Stomach (tissue), 9 donors: ENCODE results near the gene MZT2B. TPM values are rescaled to one million over a fixed set of nuclear protein-coding genes. Genes with fewer than 3 reads are reported as not detected.
"Not testable (repeated sequence)": the region's sequence is repeated elsewhere in the genome, so short reads cannot be mapped to it uniquely, and the experiment has no call there.

Experiments used
- DNase-seq, 2 donors: peaks; one replicate each; pipeline versions ENCODE4 v3.0.0 to v3.0.0-alpha.2; 2013 to 2019
- H3K27ac ChIP-seq, 5 donors: fragments of 200-600 bp in 4 of 5; sonication (generic) in 4 of 5; one replicate each; pipeline ENCODE4 v1.5.1; 2013 to 2019; ENCODE audit warnings: mild to moderate bottlenecking in 1 of 5, moderate library complexity in 1 of 5
- H3K27me3 ChIP-seq, 3 donors: fragments of 200-600 bp; sonication (generic); one replicate each; pipeline ENCODE4 v1.5.1; 2017 to 2019; ENCODE audit warnings: mixed run types in 1 of 3
- H3K36me3 ChIP-seq, 4 donors: fragments of 200-600 bp; sonication (generic); 1 replicate in 3 of 4; 2 replicates in 1 of 4; pipeline ENCODE4 v1.5.1; 2016 to 2019
- H3K4me1 ChIP-seq, 4 donors: fragments of 200-600 bp; sonication (generic); one replicate each; pipeline ENCODE4 v1.5.1; 2016 to 2019
- H3K4me3 ChIP-seq, 4 donors: fragments of 200-600 bp; sonication (generic) in 3 of 4; one replicate each; pipeline ENCODE4 v1.5.1; 2016 to 2019; ENCODE audit warnings: mild to moderate bottlenecking in 1 of 4
- H3K9me3 ChIP-seq, 4 donors: fragments of 200-600 bp; sonication (generic); one replicate each; pipeline ENCODE4 v1.5.1; 2016 to 2019
- EP300 ChIP-seq: sonication (generic); formaldehyde crosslinking; IDR thresholded peaks from one replicate; pipeline ENCODE4 v1.6.1; 2017; ENCODE audit warnings: antibody characterized with exemption
- POLR2A ChIP-seq, 4 donors: fragments of 450-650 bp; IDR thresholded peaks; one replicate each; pipeline ENCODE4 v1.6.1; 2016; ENCODE audit warnings: antibody characterized with exemption in 4 of 4, control low read depth in 2 of 4, mild to moderate bottlenecking in 1 of 4, moderate library complexity in 1 of 4
- POLR2AphosphoS5 ChIP-seq, 3 donors: sonication (generic); formaldehyde crosslinking; IDR thresholded peaks; one replicate each; pipeline ENCODE4 v1.6.1; 2016; ENCODE audit warnings: antibody characterized with exemption in 3 of 3
- WGBS, 5 donors: extraction: QIAGEN DNeasy Blood & Tissue Kit in 3 of 5; methylation state at CpG; one replicate each; pipeline versions ENCODE4 v1.1.5 to v1.1.7; 2013 to 2018; 5-methylcytosine and 5-hydroxymethylcytosine counted together
- intact Hi-C: fragments of 100-400 bp; cut with DNase I; formaldehyde crosslinking; loops from one replicate; pipeline ENCODE4 v1.15.1; 2023; ENCODE audit warnings: low total_unique reads
- polyA plus RNA-seq, 3 donors: library from polyadenylated mRNA; stranded (reverse); fragments of 200-250 nt; gene quantifications; one replicate each; pipeline ENCODE4 v1.2.3, GENCODE V29; 2013
- total RNA-seq, 5 donors: library from RNA; depleted of rRNA; stranded (reverse); fragments of >200 nt; gene quantifications; one replicate each; pipeline versions ENCODE4 v1.1.0 to v1.2.3, GENCODE V29; 2014 to 2016
- TF ChIP-seq, protein P1 (sequence below), 7 experiments: fragments of 450-650 bp in 4 of 7; fragments of 200-600 bp in 3 of 7; sonication (generic) in 3 of 7; IDR thresholded peaks; one replicate each; pipeline ENCODE4 v1.5.1; 2016 to 2019; ENCODE audit warnings: antibody characterized with exemption in 7 of 7, control low read depth in 2 of 7, mild to moderate bottlenecking in 1 of 7
- donor health status: healthy with polysubstance abuse.
- donor health status: Bipolar disorder and iron deficiency.
- donor health status: healthy.

MZT2B gene
- total and polyA plus RNA-seq, 8 donors: 52.3 to 521 (median 253) TPM

DNA sequence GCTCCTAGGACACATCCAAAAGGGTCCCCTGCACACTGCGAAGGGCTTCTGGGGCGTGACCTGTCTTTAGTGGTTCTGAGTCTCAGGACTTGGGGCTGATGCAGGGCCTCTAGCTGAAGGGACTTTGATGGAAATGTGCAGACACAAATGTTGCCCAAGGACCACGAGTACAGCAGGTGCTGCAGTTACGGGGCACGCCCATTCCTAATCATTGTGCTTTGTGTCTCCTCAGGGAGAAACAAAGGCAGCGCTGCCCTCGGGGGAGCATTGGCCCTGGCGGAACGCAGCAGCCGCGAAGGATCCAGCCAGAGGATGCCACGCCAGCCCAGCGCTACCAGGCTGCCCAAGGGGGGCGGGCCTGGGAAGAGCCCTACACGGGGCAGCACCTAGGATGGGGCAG lies 8.2 kb downstream of the MZT2B start:
- H3K4me1 ChIP-seq: no peaks in the 10 kb centered on the region
- 78 to 90% (median 89%) methylated on average over 15 of the region's 15 CpGs for WGBS, 5 donors
- H3K27ac ChIP-seq: no peak overlapping the region
- intact Hi-C loops: no loop called here
- H3K4me3 ChIP-seq: no peak overlapping the region
- no peaks in the 10 kb centered on the region for H3K9me3 ChIP-seq
- DNase-seq: no peak
- peaks cover 0 to 40% (median 14%) of the 10 kb centered on the region in 4 donors for H3K36me3 ChIP-seq
- H3K27me3 ChIP-seq: no peaks in the 10 kb centered on the region
- no peak for TF ChIP-seq POLR2A (IDR thresholded peaks at IDR 0.05)
- TF ChIP-seq EP300: no peak
- TF ChIP-seq POLR2AphosphoS5 (IDR thresholded peaks at IDR 0.05): no peak
- TF ChIP-seq, protein P1, sequence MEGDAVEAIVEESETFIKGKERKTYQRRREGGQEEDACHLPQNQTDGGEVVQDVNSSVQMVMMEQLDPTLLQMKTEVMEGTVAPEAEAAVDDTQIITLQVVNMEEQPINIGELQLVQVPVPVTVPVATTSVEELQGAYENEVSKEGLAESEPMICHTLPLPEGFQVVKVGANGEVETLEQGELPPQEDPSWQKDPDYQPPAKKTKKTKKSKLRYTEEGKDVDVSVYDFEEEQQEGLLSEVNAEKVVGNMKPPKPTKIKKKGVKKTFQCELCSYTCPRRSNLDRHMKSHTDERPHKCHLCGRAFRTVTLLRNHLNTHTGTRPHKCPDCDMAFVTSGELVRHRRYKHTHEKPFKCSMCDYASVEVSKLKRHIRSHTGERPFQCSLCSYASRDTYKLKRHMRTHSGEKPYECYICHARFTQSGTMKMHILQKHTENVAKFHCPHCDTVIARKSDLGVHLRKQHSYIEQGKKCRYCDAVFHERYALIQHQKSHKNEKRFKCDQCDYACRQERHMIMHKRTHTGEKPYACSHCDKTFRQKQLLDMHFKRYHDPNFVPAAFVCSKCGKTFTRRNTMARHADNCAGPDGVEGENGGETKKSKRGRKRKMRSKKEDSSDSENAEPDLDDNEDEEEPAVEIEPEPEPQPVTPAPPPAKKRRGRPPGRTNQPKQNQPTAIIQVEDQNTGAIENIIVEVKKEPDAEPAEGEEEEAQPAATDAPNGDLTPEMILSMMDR (IDR thresholded peaks at IDR 0.05): no peak

DNA sequence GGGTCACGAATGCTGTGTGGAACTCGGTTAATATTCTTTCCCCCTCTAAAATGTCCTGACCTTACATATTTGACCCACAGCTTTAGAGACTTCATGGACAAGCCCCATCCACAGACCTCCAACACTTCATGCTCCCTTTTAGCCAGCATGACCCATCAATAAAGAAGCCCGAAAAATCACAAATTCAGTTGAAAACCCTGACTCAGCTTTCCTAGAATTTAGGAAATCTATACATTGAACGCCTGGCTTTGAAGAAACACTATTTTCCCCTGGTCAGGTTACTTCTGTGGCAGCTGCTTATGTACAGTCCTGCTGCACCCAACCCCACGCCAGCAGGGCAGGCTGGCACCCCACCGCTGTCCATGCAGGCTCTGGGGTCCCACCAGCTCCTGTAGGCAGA lies 9.3 kb downstream of the MZT2B start:
- H3K9me3 ChIP-seq: not testable (repeated sequence)

DNA sequence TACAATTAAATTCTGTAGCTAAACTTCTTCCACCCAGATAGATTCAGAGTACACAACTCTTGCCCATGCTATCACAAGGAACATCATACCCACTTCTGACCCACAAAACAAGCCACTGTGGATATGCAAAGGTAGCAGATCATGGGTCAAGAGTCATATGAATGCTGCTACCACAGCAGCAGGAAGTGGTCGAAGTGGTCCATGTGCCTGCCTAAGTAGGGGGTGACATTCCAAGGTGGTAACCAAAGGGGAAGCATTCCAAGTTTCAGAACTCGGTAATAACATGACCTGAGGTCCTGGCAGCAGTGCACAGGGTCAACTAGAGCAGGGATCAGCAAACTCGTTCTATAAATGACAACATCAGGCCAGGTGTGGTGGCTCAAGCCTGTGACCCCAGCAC lies 10.4 kb downstream of the MZT2B start:
- H3K9me3 ChIP-seq, H3K4me1 ChIP-seq, DNase-seq, H3K4me3 ChIP-seq, H3K27ac ChIP-seq, intact Hi-C loops, H3K27me3 ChIP-seq: not testable (repeated sequence)
- H3K36me3 ChIP-seq: peaks cover 0 to 31% (median 14%) of the 10 kb centered on the region in 4 donors
- 63 to 89% (median 79%) methylated on average over 3 of the region's 3 CpGs for WGBS, 5 donors

More for the DNA sequence above, 9.3 kb downstream of the MZT2B start:
- H3K27me3 ChIP-seq, H3K4me1 ChIP-seq, H3K4me3 ChIP-seq, DNase-seq, intact Hi-C loops, H3K27ac ChIP-seq: not testable (repeated sequence)
- H3K36me3 ChIP-seq: peaks cover 0 to 34% (median 14%) of the 10 kb centered on the region in 4 donors
- 87 to 95% (median 89%) methylated on average over 6 of the region's 6 CpGs for WGBS, 5 donors

DNA sequence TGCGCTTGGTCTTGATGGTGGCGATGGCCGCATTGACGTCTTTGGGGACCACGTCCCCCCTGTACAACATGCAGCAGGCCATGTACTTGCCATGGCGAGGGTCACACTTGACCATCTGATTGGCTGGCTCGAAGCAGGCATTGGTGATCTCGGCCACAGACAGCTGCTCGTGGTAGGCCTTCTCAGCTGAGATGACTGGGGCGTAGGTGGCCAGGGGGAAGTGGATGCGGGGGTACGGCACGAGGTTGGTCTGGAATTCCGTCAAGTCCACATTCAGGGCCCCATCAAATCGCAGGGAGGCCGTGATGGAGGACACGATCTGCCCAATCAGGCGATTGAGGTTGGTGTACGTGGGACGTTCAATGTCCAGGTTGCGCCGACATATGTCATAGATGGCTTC lies 11.8 kb downstream of the MZT2B start:
- DNase-seq, H3K27me3 ChIP-seq, H3K4me3 ChIP-seq, H3K9me3 ChIP-seq, H3K4me1 ChIP-seq, intact Hi-C loops, H3K27ac ChIP-seq: not testable (repeated sequence)
- H3K36me3 ChIP-seq: peaks cover 0 to 23% (median 14%) of the 10 kb centered on the region in 4 donors
- WGBS, 5 donors: 87 to 93% (median 90%) methylated on average over 5 to 21 of the region's 22 CpGs

DNA sequence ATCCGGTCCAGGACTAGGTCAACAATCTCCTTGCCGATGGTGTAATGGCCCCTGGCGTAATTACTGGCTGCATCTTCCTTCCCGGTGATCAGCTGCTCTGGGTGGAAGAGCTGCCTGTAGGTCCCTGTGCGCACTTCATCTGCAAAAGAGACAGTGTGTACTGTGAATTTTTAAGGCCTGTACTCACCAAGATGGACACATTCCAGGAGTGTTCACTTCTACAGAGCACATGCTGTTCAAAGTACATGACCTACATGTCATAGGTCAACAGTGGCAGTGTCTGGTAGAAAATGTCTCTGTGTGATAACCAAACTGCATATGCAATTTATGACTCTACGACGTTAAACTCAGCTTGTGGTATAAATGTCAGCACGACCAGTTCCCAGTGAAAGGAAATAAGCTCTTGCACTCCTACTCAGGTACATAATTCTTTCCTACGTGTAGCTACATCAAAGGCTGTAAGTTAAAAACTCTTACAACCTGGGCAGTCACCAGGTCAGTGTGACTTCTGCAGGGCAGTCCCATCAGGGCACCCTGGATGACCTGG lies 13.1 kb downstream of the MZT2B start:
- H3K9me3 ChIP-seq, H3K4me3 ChIP-seq, H3K4me1 ChIP-seq, DNase-seq, H3K27me3 ChIP-seq, H3K27ac ChIP-seq, intact Hi-C loops: not testable (repeated sequence)
- H3K36me3 ChIP-seq: peaks cover 0 to 18% (median 13%) of the 10 kb centered on the region in 4 donors
- WGBS, 5 donors: 79 to 87% (median 83%) methylated on average over 4 to 9 of the region's 9 CpGs

DNA sequence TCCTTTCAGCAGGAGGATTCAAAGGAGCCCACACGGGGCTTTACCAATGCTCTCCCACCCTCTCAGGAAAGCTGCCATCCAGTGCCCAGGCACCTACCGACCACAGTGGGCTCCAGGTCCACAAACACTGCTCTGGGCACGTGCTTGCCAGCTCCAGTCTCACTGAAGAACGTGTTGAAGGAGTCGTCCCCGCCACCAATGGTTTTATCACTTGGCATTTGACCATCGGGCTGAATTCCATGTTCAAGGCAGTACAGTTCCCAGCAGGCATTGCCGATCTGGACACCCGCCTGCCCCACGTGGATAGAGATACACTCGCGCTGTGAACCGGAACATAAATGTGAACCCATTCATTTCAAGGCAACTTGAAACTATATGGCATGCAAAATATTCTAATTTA lies 14.0 kb downstream of the MZT2B start:
- H3K27me3 ChIP-seq, H3K27ac ChIP-seq, intact Hi-C loops, H3K36me3 ChIP-seq, H3K4me3 ChIP-seq, DNase-seq, H3K4me1 ChIP-seq, H3K9me3 ChIP-seq: not testable (repeated sequence)
- 78 to 89% (median 80%) methylated on average over 6 to 11 of the region's 13 CpGs for WGBS, 5 donors

DNA sequence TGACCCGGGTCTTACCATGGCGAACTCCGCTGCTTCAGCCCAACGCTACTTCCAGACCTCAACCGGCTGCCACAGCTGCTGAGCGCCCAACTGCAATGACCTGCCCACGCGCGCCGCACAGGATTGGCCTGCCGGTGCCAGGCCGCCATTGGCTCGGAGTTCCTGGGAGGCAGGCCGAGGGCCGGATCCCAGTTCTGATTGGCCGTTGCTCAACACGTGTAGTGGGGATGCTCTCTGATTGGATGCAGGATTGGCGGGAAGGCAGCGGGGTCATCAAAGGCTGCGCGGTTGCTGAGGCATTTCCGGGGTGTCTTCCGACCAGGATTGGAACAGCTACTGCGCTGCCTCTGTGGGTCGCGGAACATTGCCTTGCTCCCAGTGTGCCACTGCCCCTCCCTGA lies 16.3 kb downstream of the MZT2B start, which contains the start of gene TUBA3E:
TSS of gene TUBA3E (minus strand) at position 97 of the 400 bp plus-strand sequence. CDS start at position 18, 79 bp downstream.
- H3K27ac ChIP-seq: no peak within 1 kb of the TSS
- H3K27me3 ChIP-seq: no peaks in the 10 kb centered on the region
- no peak for DNase-seq
- 95 to 100% (median 96%) methylated on average over 2 to 26 of the region's 26 CpGs; no CpG with 5 or more reads in 1 of the 5 donors for WGBS, 5 donors
- no peaks in the 10 kb centered on the region for H3K36me3 ChIP-seq
- TF ChIP-seq POLR2A (IDR thresholded peaks at IDR 0.05) (no peak), POLR2AphosphoS5 (IDR thresholded peaks at IDR 0.05) (no peak)
- no peaks in the 10 kb centered on the region for H3K9me3 ChIP-seq
- no peak within 1 kb of the TSS for H3K4me3 ChIP-seq
- H3K4me1 ChIP-seq: no peaks in the 10 kb centered on the region
- intact Hi-C loops: no loop called here

DNA sequence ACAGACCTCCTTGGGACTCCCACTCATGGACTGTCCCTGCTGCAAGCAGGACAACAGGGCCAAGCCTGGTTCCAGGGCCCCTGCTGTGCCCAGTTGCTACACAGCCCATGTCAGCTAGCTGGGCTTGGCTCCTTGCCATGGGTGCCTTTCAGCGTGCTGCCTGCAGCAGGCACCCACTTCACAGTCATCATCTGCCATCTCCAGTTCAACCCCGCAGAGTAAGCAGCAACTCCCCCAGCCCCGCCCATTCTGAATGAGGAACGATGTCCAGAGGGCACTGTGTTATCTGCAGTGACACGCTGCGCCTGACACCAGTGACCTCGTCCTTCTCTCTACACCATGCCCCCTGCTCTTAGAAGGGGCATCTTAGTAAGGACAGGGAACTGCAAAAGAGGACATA lies 20.5 kb downstream of the MZT2B start:
- H3K27ac ChIP-seq, DNase-seq, H3K4me1 ChIP-seq, H3K4me3 ChIP-seq, H3K9me3 ChIP-seq, H3K36me3 ChIP-seq, H3K27me3 ChIP-seq, intact Hi-C loops: not testable (repeated sequence)
- 21 to 49% (median 35%) methylated on average over 3 to 4 of the region's 7 CpGs; no CpG with 5 or more reads in 1 of the 5 donors for WGBS, 5 donors

DNA sequence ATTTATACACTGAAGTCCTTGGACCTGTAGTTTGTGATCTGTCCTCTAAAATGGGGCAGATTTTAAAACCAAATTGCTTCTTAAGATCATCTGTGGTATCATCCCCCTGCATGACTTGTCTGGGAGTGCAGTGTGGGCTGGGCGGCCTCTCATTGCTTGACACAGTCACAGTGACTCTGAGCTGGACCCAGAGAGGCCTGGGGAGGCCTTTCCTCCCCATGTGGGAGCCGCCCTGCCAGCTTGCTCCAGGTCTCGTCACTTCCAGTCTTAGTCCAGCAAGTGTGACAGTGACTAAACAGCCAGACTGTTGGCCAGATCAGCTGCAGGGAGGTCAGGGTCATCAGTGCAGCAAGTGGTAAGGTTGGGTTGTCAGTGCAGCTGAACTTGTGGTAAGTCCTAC lies 21.1 kb downstream of the MZT2B start:
- H3K9me3 ChIP-seq, H3K4me1 ChIP-seq, intact Hi-C loops, DNase-seq, H3K27me3 ChIP-seq, H3K27ac ChIP-seq, H3K4me3 ChIP-seq, H3K36me3 ChIP-seq: not testable (repeated sequence)
- 57 to 88% (median 72%) methylated on average over 1 to 3 of the region's 3 CpGs for WGBS, 5 donors

DNA sequence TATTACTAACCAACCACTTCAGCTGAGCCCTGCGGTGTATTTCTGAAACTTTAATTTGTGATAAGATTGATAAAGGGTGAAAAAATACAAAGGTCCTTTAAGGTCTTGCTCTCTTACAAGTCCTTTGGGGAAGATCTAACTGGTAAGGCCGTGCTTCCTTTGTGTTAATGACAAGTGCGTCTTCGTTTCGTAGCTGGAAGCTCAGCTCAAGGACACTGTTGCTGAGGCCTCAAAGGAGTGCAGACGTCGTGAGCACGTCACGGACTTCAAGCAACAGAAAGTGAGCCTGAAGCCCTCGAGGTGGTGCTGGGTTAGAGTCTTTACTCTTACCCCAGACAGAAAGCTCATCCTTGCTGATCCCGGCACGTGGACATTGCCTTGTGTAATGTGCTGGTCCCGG lies 25.0 kb downstream of the MZT2B start:
- DNase-seq, H3K27ac ChIP-seq, H3K4me3 ChIP-seq, H3K36me3 ChIP-seq, H3K9me3 ChIP-seq, intact Hi-C loops, H3K27me3 ChIP-seq, H3K4me1 ChIP-seq: not testable (repeated sequence)
- WGBS, 5 donors: 73 to 83% (median 78%) methylated on average over 11 to 13 of the region's 13 CpGs

DNA sequence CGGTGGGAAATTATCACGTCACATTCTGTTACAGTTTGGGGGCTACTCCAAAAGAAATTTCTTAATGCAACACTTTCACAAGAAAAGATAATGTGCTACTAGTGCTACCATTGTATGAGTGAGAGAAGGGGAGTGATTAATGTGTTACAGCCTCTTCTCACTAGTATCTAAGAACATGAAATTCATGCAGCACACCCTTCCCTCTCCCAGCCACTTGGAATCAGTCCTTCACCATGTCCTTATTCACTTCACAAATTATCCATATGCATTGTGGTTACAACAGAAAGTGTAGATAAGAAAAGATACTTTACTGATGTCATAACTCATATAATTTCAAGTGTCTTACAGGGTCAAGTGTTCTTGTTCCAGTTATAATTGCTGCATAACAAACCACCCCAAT lies 37.1 kb downstream of the MZT2B start:
- WGBS, 5 donors: 77 to 94% (median 92%) methylated on average over 2 of the region's 2 CpGs
- H3K27ac ChIP-seq, DNase-seq, H3K9me3 ChIP-seq, intact Hi-C loops, H3K4me1 ChIP-seq, H3K36me3 ChIP-seq, H3K4me3 ChIP-seq: not testable (repeated sequence)
- peaks cover 0 to 17% (median under 1%) of the 10 kb centered on the region in 3 donors for H3K27me3 ChIP-seq
